CD4-positive, alpha-beta T cell treated with Interleukin-15 for 1 hour (primary cell): ENCODE results near the gene TMEM256.
A peak's percentile ranks its signal among the peaks of the same experiment; 100 is the strongest.

Source experiments
- DNase-seq: peaks from one replicate; pipeline ENCODE4 v3.0.0-alpha.2; 2020

The TMEM256 gene

GRCh38 chr17:7428557-7428956 is 24.7 kb upstream of the TMEM256 start, which contains the start of gene SPEM3:
TSS of gene SPEM3 (plus strand) at chr17:7428857. CDS start at chr17:7428903, 46 bp downstream.
- DNase-seq: no peak

- DNase-seq: no peak
Observed at GRCh38 chr17:7427549-7427948, 23.7 kb upstream of the TMEM256 start.

- DNase-seq: no peak
Observed at GRCh38 chr17:7426896-7427489, 23.1 kb upstream of the TMEM256 start.

GRCh38 chr17:7426203-7426863 is 22.4 kb upstream of the TMEM256 start:
- no peak for DNase-seq

GRCh38 chr17:7425756-7426155 is 21.9 kb upstream of the TMEM256 start:
- DNase-seq: no peak

- DNase-seq: no peak
Observed at GRCh38 chr17:7425316-7425715, 21.4 kb upstream of the TMEM256 start, which contains the start of gene SPEM2. TSS of gene SPEM2 (plus strand) at chr17:7425616. CDS start at chr17:7425689, 73 bp downstream.

- no peak for DNase-seq
Observed at GRCh38 chr17:7423679-7424078, 19.8 kb upstream of the TMEM256 start.

- no peak for DNase-seq
Observed at GRCh38 chr17:7421186-7421585, 17.3 kb upstream of the TMEM256 start.

GRCh38 chr17:7419819-7420610 is 16.1 kb upstream of the TMEM256 start, which contains the start of gene SPEM1:
TSS of gene SPEM1 (plus strand) at chr17:7420324. CDS start at chr17:7420385, 61 bp downstream.
- DNase-seq: no peak

- DNase-seq: no peak
Observed at GRCh38 chr17:7418472-7419152, 14.7 kb upstream of the TMEM256 start.

GRCh38 chr17:7417056-7417655 is 13.3 kb upstream of the TMEM256 start:
- no peak for DNase-seq

- DNase-seq: no peak
Observed at GRCh38 chr17:7416323-7416722, 12.4 kb upstream of the TMEM256 start.

GRCh38 chr17:7415784-7416183 is 11.9 kb upstream of the TMEM256 start:
- no peak for DNase-seq

- no peak for DNase-seq
Observed at GRCh38 chr17:7414837-7415236, 10.9 kb upstream of the TMEM256 start.

GRCh38 chr17:7413346-7413985 is 9.6 kb upstream of the TMEM256 start:
- no peak for DNase-seq

- no peak for DNase-seq
Observed at GRCh38 chr17:7411427-7411750, 7.5 kb upstream of the TMEM256 start.

GRCh38 chr17:7410634-7411426 is 6.9 kb upstream of the TMEM256 start:
- DNase-seq: no peak

- no peak for DNase-seq
Observed at GRCh38 chr17:7409716-7410115, 5.8 kb upstream of the TMEM256 start.

GRCh38 chr17:7408863-7409262 is 5.0 kb upstream of the TMEM256 start:
- DNase-seq: no peak

- DNase-seq: peak; percentile 44
Observed at GRCh38 chr17:7408252-7408727, 4.4 kb upstream of the TMEM256 start.
